Measurements from ENCODE around the gene PLET1.

Gene PLET1

GRCh38 chr11:112260490-112260889, at the start of gene PLET1:
PLET1 (minus strand) TSS chr11:112260860; CDS start chr11:112260589, 271 bp downstream.
- DNase-seq, result no peak

- DNase-seq, result peak; percentile 87 to 89
Measured at GRCh38 chr11:112310419-112310818, 49.8 kb upstream of the PLET1 start.

GRCh38 chr11:112308651-112309050, 48.0 kb upstream of the PLET1 start:
- no peak for DNase-seq

GRCh38 chr11:112307616-112308015, 47.0 kb upstream of the PLET1 start:
- no peak for DNase-seq

GRCh38 chr11:112306230-112306629, 45.6 kb upstream of the PLET1 start:
- no peak for DNase-seq

- no peak for DNase-seq
Measured at GRCh38 chr11:112304914-112305313, 44.3 kb upstream of the PLET1 start.

- DNase-seq, result no peak
Measured at GRCh38 chr11:112303616-112304015, 43.0 kb upstream of the PLET1 start.

GRCh38 chr11:112302226-112302868, 41.7 kb upstream of the PLET1 start:
- no peak for DNase-seq

- no peak for DNase-seq
Measured at GRCh38 chr11:112300094-112300786, 39.6 kb upstream of the PLET1 start.

- DNase-seq, result no peak
Measured at GRCh38 chr11:112298535-112298934, 37.9 kb upstream of the PLET1 start.

- no peak for DNase-seq
Measured at GRCh38 chr11:112297248-112297866, 36.7 kb upstream of the PLET1 start.

- no peak for DNase-seq
Measured at GRCh38 chr11:112296044-112296443, 35.4 kb upstream of the PLET1 start.

GRCh38 chr11:112294688-112295340, 34.2 kb upstream of the PLET1 start:
- peak; percentile 29 to 54 for DNase-seq

- no peak for DNase-seq
Measured at GRCh38 chr11:112293614-112294013, 33.0 kb upstream of the PLET1 start.

- peak; percentile 52 to 67 for DNase-seq
Measured at GRCh38 chr11:112292785-112293407, 32.2 kb upstream of the PLET1 start.

GRCh38 chr11:112292188-112292587, 31.5 kb upstream of the PLET1 start:
- no peak for DNase-seq

GRCh38 chr11:112291191-112291590, 30.5 kb upstream of the PLET1 start:
- no peak for DNase-seq

- DNase-seq, result no peak
Measured at GRCh38 chr11:112290493-112290850, 29.8 kb upstream of the PLET1 start.

GRCh38 chr11:112289588-112290492, 29.2 kb upstream of the PLET1 start:
- DNase-seq, result peak; percentile 31 to 38

GRCh38 chr11:112288021-112288420, 27.4 kb upstream of the PLET1 start:
- DNase-seq, result no peak

GRCh38 chr11:112285841-112286311, 25.2 kb upstream of the PLET1 start:
- no peak for DNase-seq

- DNase-seq, result no peak
Measured at GRCh38 chr11:112281726-112282125, 21.1 kb upstream of the PLET1 start.

Data from AML-193 (cell line).